ENCODE data around the gene REV3L.

DNA sequence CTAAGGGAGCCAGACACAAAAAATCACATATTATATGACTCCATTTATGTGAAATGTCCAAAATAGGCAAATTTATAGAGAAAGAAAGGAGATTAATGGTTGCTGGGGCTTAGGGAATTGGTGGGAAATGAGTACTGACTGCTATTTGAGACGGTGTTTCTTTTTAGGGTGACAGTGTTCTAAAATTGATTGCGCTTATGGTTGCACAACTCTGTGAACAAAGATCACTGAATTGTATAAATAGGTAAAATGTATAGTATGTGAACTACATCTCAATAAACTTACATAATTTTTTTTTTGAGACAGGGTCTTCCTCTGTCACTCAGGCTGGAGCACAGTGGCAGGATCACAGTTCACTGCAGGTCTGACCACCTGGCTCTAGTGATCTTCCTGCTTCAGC, 45.4 kb downstream of the REV3L start:
- TF ChIP-seq, protein P1, sequence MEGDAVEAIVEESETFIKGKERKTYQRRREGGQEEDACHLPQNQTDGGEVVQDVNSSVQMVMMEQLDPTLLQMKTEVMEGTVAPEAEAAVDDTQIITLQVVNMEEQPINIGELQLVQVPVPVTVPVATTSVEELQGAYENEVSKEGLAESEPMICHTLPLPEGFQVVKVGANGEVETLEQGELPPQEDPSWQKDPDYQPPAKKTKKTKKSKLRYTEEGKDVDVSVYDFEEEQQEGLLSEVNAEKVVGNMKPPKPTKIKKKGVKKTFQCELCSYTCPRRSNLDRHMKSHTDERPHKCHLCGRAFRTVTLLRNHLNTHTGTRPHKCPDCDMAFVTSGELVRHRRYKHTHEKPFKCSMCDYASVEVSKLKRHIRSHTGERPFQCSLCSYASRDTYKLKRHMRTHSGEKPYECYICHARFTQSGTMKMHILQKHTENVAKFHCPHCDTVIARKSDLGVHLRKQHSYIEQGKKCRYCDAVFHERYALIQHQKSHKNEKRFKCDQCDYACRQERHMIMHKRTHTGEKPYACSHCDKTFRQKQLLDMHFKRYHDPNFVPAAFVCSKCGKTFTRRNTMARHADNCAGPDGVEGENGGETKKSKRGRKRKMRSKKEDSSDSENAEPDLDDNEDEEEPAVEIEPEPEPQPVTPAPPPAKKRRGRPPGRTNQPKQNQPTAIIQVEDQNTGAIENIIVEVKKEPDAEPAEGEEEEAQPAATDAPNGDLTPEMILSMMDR (IDR thresholded peaks at IDR 0.05) = no peak
- no peak for TF ChIP-seq EZH2 (IDR thresholded peaks at IDR 0.05; ENCODE audit: borderline replicate concordance, insufficient read depth, low read depth, low read length, poor library complexity, severe bottlenecking)
